Embryonic facial prominence (tissue), 1 donor: ENCODE results near the gene NBPF14.
A peak's percentile ranks its signal among the peaks of the same experiment; 100 is the strongest.
"Not testable (repeated sequence)": the region's sequence is repeated elsewhere in the genome, so short reads cannot be mapped to it uniquely, and the experiment has no call there.

Experiments used
- DNase-seq: peaks from one replicate; pipeline ENCODE4 v3.0.0-alpha.2; 2016; ENCODE audit errors: extremely low spot score

Gene NBPF14, protein sequence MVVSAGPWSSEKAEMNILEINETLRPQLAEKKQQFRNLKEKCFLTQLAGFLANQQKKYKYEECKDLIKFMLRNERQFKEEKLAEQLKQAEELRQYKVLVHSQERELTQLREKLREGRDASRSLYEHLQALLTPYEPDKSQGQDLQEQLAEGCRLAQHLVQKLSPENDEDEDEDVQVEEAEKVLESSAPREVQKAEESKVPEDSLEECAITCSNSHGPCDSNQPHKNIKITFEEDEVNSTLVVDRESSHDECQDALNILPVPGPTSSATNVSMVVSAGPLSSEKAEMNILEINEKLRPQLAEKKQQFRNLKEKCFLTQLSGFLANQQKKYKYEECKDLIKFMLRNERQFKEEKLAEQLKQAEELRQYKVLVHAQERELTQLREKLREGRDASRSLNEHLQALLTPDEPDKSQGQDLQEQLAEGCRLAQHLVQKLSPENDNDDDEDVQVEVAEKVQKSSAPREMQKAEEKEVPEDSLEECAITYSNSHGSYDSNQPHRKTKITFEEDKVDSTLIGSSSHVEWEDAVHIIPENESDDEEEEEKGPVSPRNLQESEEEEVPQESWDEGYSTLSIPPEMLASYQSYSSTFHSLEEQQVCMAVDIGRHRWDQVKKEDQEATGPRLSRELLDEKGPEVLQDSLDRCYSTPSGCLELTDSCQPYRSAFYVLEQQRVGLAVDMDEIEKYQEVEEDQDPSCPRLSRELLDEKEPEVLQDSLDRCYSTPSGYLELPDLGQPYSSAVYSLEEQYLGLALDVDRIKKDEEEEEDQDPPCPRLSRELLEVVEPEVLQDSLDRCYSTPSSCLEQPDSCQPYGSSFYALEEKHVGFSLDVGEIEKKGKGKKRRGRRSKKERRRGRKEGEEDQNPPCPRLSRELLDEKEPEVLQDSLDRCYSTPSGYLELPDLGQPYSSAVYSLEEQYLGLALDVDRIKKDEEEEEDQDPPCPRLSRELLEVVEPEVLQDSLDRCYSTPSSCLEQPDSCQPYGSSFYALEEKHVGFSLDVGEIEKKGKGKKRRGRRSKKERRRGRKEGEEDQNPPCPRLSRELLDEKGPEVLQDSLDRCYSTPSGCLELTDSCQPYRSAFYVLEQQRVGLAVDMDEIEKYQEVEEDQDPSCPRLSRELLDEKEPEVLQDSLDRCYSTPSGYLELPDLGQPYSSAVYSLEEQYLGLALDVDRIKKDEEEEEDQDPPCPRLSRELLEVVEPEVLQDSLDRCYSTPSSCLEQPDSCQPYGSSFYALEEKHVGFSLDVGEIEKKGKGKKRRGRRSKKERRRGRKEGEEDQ (N-terminal part only)

GRCh38 chr1:148595911-148596310 is at the start of gene NBPF14:
Gene NBPF14, minus strand, starts transcription at chr1:148596011. Its CDS starts 294 bp downstream, at chr1:148595717.
- not testable (repeated sequence) for DNase-seq

DNA sequence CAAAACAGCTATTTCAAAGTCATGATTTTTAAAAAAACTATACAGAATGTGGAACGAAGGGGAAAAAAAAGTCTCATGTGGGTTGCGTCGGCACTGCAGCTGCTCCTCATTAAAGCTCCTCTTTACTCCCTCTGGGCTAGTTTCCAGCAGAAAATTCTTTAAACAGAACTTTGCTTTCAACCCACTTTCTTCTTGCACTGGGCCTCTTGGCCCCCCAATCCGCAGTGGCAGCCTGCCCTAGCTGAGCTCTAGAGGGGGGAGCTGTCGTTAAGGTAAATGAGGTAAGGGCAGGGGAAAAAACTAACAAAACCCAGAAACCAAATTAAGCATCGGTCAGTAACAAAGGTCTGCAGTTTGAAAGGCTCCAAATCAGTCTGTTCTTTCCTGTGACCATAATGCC is 29.6 kb upstream of the NBPF14 start:
- DNase-seq: not testable (repeated sequence)

DNA sequence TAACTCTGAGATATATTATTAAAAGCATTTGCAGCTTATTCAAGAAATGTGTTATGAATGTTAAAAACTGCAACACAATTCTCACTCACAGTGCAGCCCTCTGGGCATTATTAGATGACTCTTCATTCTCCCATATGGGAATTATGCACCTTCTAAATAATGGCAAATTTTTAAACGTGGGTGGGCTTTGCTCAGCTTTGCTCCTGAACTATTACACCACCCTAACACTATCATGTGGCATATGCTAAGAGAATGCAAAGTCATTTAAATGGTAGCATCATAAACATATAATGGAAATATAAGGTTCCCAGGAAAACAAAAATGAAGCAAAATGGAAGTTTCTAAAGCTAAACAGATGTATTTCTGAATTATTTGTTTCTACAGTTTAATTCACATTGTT is 22.4 kb upstream of the NBPF14 start:
- not testable (repeated sequence) for DNase-seq

GRCh38 chr1:148605266-148605665 is 9.5 kb upstream of the NBPF14 start:
- peak; percentile 1 for DNase-seq

DNA sequence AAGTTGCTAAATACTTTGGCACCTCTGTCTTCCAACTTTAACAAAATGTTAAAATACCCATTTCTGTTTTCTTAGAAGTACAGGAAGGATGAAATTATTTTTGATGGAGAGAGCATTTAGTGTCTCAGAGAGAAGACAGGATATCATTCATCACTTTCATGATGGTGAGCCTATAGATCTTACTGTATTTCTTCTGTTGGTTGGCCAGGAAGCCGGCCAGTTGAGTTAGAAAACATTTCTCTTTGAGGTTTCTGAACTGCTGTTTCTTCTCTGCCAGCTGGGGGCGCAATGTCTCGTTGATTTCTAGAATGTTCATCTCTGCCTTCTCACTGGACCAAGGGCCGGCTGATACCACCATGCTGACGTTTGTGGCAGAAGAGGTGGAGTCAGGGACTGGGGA is 451 bp downstream of the NBPF14 start:
- not testable (repeated sequence) for DNase-seq

DNA sequence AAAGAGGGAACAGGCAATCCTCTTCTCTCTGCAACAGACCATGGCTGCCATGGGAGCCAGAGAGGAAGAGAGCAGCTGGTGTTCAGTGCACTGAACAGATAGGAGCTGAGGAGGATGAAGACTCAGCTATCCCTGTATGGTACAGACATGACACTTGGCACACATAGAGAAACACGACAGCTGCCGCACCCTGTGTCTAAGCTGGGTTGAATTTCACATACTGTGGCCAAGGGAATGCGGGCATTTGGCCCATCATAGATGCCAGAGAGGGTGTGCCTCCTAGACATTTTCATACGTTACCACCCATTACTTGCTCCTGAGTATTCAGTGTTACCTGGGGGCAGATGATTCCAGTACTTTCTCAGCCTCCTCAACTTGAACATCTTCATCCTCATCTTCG is 4.7 kb downstream of the NBPF14 start:
- not testable (repeated sequence) for DNase-seq

GRCh38 chr1:148532158-148532557 is 63.7 kb downstream of the NBPF14 start:
- DNase-seq: not testable (repeated sequence)

- not testable (repeated sequence) for DNase-seq
Measured at GRCh38 chr1:148529101-148529567, 66.7 kb downstream of the NBPF14 start.

DNA sequence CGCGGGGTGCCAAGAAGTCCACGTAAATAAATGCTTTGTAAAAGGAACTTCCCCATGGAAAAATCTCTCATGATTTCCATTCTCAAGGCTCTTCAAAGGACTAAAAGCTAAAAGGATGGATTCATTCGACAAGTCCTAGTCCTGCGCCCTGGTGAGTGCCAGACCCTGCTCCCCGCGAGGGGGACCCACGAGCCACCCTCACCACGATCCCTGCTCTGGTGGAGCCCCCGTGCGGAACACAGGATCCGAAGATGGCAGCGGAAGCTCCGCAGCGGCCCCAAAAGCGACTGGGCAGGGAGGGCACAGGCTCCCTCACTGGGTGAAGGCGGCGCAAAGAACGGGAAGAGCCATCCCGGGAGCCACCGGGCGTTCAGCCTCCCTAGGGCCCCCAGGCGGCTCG is 67.2 kb downstream of the NBPF14 start:
- DNase-seq: not testable (repeated sequence)

DNA sequence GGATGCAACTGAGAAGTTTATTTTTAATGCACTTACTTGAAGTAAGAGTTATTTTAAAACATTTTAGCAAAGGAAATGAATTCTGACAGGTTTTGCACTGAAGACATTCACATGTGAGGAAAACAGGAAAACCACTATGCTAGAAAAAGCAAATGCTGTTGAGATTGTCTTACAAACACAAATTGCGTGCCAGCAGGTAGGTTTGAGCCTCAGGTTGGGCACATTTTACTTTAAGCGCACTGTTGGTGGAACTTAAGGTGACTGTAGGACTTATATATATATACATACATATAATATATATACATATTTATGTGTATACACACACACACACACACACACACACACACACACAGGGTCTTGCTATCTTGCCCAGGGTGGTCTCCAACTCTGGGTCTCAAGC is 69.2 kb downstream of the NBPF14 start:
- not testable (repeated sequence) for DNase-seq

- not testable (repeated sequence) for DNase-seq
Measured at GRCh38 chr1:148523205-148524144, 72.3 kb downstream of the NBPF14 start.

- DNase-seq: peak; percentile 93
Measured at GRCh38 chr1:148522561-148523204, 73.1 kb downstream of the NBPF14 start.

- DNase-seq: peak; percentile 72
Measured at GRCh38 chr1:148522072-148522471, 73.7 kb downstream of the NBPF14 start.

- not testable (repeated sequence) for DNase-seq
Measured at GRCh38 chr1:148514310-148514709, 81.5 kb downstream of the NBPF14 start.

- DNase-seq: not testable (repeated sequence)
Measured at GRCh38 chr1:148512571-148513184, 83.1 kb downstream of the NBPF14 start.

- DNase-seq: not testable (repeated sequence)
Measured at GRCh38 chr1:148493933-148494332, 101.9 kb downstream of the NBPF14 start.

DNA sequence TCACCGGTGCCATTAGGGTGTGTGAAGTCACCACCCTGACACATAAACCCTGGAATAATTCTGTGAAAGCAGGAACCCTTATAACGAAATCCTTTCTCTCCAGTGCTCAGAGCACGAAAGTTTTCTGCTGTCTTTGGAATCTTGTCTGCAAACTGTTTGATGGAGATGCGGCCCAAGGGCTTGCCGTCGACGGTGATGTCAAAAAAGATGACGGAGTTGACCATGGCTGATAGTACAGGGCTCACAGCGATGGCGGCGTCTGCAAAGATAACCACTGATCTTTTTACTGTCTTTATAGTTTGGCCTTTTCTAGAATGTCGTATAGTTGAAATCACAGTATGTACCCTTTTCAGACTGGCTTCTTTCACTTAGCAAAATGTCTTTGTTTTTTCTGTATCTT is 112.8 kb downstream of the NBPF14 start, which contains the start of gene PPIAL4G:
Gene PPIAL4G (minus strand): TSS at position 274 of the 400 bp plus-strand sequence. CDS start 50 bp downstream, at position 224.
- not testable (repeated sequence) for DNase-seq
